PC-3 (cell line): ENCODE measurements around the gene MEI4. TPM values are rescaled to one million over a fixed set of nuclear protein-coding genes. Genes with fewer than 3 reads are reported as not detected.

Source experiments
- ATAC-seq: fragments of 200-7000 bp; cut with Tn5 transposase; 2 replicates; pipeline ENCODE4 v1.9.1; 2020; ENCODE audit warnings: mild to moderate bottlenecking, moderate library complexity
- BruUV-seq: library from RNA; stranded (reverse); fragments of 400-500 nt; replicated peaks from 2 replicates; lab custom pipeline; 2021; lab: Mats Ljungman, UMichigan
- CTCF ChIA-PET: fragments of 300-600 bp; sonication (Branson Sonifier 250); formaldehyde crosslinking; loops from one replicate; lab custom pipeline; 2022; ENCODE audit warnings: antibody characterized with exemption; lab: Charles Lee
- POLR2A ChIA-PET: fragments of 300-600 bp; sonication (Branson Sonifier 250); formaldehyde crosslinking; loops from one replicate; lab custom pipeline; 2022; ENCODE audit warnings: antibody characterized with exemption; ENCODE audit not compliant: unreplicated experiment; lab: Charles Lee
- DNase-seq: peaks from one replicate; pipeline ENCODE4 v3.0.0-alpha.2; 2015
- H2AFZ ChIP-seq: fragments of 300-600 bp; sonication (generic); 2 replicates; pipeline ENCODE4 v1.6.0; 2016; ENCODE audit warnings: antibody characterized with exemption, low read length
- H3F3A ChIP-seq: fragments of 300-600 bp; sonication (generic); one replicate; pipeline ENCODE4 v1.6.0; 2017; ENCODE audit warnings: antibody characterized with exemption, low read length, control low read depth, mild to moderate bottlenecking; ENCODE audit not compliant: unreplicated experiment
- H3K27ac ChIP-seq: fragments of 300-600 bp; sonication (generic); 2 replicates; pipeline ENCODE4 v1.5.1; 2016; ENCODE audit warnings: mild to moderate bottlenecking, low read length
- H3K27me3 ChIP-seq: fragments of 300-600 bp; sonication (generic); 2 replicates; pipeline ENCODE4 v1.6.1; 2016; ENCODE audit warnings: low read length, mixed read lengths
- H3K36me3 ChIP-seq: fragments of 300-600 bp; sonication (generic); 2 replicates; pipeline ENCODE4 v1.6.1; 2016; ENCODE audit warnings: low read depth, mixed run types, low read length, mixed read lengths
- H3K4me1 ChIP-seq: fragments of 300-600 bp; sonication (generic); 2 replicates; pipeline ENCODE4 v1.5.1; 2016; ENCODE audit warnings: low read length; ENCODE audit not compliant: insufficient read depth
- H3K4me2 ChIP-seq: fragments of 300-600 bp; sonication (generic); 2 replicates; pipeline ENCODE4 v1.6.0; 2016; ENCODE audit warnings: low read length
- H3K4me3 ChIP-seq: fragments of 300-600 bp; sonication (generic); 2 replicates; pipeline ENCODE4 v1.5.1; 2016; ENCODE audit warnings: mild to moderate bottlenecking, low read length, mixed read lengths
- H3K79me2 ChIP-seq: fragments of 300-600 bp; sonication (generic); 2 replicates; pipeline ENCODE4 v1.6.1; 2017; ENCODE audit warnings: low read length, mixed read lengths
- H3K9ac ChIP-seq: fragments of 300-600 bp; sonication (generic); 2 replicates; pipeline ENCODE4 v1.6.0; 2016; ENCODE audit warnings: mild to moderate bottlenecking, low read length
- H3K9me2 ChIP-seq: fragments of 300-600 bp; sonication (generic); replicated peaks from 2 replicates; pipeline ENCODE4 v1.6.1; 2016; ENCODE audit warnings: mixed run types, low read length, mixed read lengths
- H3K9me3 ChIP-seq: fragments of 300-600 bp; sonication (generic); 2 replicates; pipeline ENCODE4 v1.6.1; 2016; ENCODE audit warnings: low read length, mixed read lengths
- H4K20me1 ChIP-seq: fragments of 300-600 bp; sonication (generic); 2 replicates; pipeline ENCODE4 v1.6.1; 2016; ENCODE audit warnings: low read length, mixed read lengths
- CTCF ChIP-seq: fragments of 300-600 bp; sonication (generic); conservative IDR thresholded peaks from 2 replicates; pipeline ENCODE4 v1.5.1; 2017; ENCODE audit warnings: antibody characterized with exemption, low read depth, mild to moderate bottlenecking, low read length
- EZH2 ChIP-seq: fragments of 300-600 bp; sonication (generic); IDR thresholded peaks from one replicate; pipeline ENCODE4 v1.6.1; 2017; ENCODE audit warnings: antibody characterized with exemption, mild to moderate bottlenecking, low read length; ENCODE audit not compliant: unreplicated experiment
- EZH2phosphoT487 ChIP-seq: fragments of 300-600 bp; sonication (generic); IDR thresholded peaks from 2 replicates; pipeline ENCODE4 v1.6.1; 2018; ENCODE audit warnings: mild to moderate bottlenecking, antibody characterized with exemption, low read length, borderline replicate concordance
- intact Hi-C: fragments of 100-400 bp; cut with micrococcal nuclease; formaldehyde crosslinking; loops from 2 replicates; pipeline ENCODE4 v1.9.0; 2023
- total RNA-seq: library from RNA; depleted of rRNA; stranded (reverse); fragments of >200 nt; gene quantifications from 2 replicates; pipeline ENCODE4 v1.2.3, GENCODE V29; 2014

The MEI4 gene
- total RNA-seq, 1 experiment from 2014 or later: not detected

- Histone ChIP-seq H3K4me2 (no peak overlapping the region), H3K27me3 (no peaks in the 10 kb centered on the region), H3K36me3 (no peaks in the 10 kb centered on the region), H3K79me2 (no peaks in the 10 kb centered on the region), H3K9me3 (no peaks in the 10 kb centered on the region), H2AFZ (no peak overlapping the region), H4K20me1 (no peaks in the 10 kb centered on the region), H3K9ac (no peak overlapping the region), H3K27ac (no peak overlapping the region), H3K9me2 (no peaks in the 10 kb centered on the region), H3K4me1 (no peaks in the 10 kb centered on the region), H3K4me3 (no peak overlapping the region), H3F3A (no peaks in the 10 kb centered on the region)
- no TSS peak for BruUV-seq
- POLR2A ChIA-PET: no interaction called here
- DNase-seq (no peak), ATAC-seq (no peak)
- intact Hi-C loops: no loop called here
- CTCF ChIA-PET: no interaction called here
- TF ChIP-seq CTCF (no peak), EZH2 (no peak), EZH2phosphoT487 (no peak)
Measured at GRCh38 chr6:77786935-77787629, 134.2 kb downstream of the MEI4 start.

GRCh38 chr6:77796824-77797809 is 144.3 kb downstream of the MEI4 start:
- Histone ChIP-seq H2AFZ (no peak overlapping the region), H3K4me1 (no peaks in the 10 kb centered on the region), H4K20me1 (no peaks in the 10 kb centered on the region), H3K27me3 (no peaks in the 10 kb centered on the region), H3F3A (no peaks in the 10 kb centered on the region), H3K79me2 (no peaks in the 10 kb centered on the region), H3K9me2 (no peaks in the 10 kb centered on the region), H3K9ac (no peak overlapping the region), H3K9me3 (no peaks in the 10 kb centered on the region), H3K4me3 (no peak overlapping the region), H3K27ac (no peak overlapping the region), H3K4me2 (no peak overlapping the region), H3K36me3 (no peaks in the 10 kb centered on the region)
- no TSS peak for BruUV-seq
- POLR2A ChIA-PET: no interaction called here
- TF ChIP-seq CTCF: no peak
- TF ChIP-seq EZH2: no peak
- intact Hi-C loops: no loop called here
- CTCF ChIA-PET: no interaction called here
- no peak for DNase-seq
- no peak for ATAC-seq

- H3K27ac ChIP-seq: no peak overlapping the region
- H3K9ac ChIP-seq: no peak overlapping the region
- intact Hi-C loops: no loop called here
- no peaks in the 10 kb centered on the region for H3K9me2 ChIP-seq
- no peak overlapping the region for H3K4me2 ChIP-seq
- no peaks in the 10 kb centered on the region for H3K9me3 ChIP-seq
- no peaks in the 10 kb centered on the region for H3K4me1 ChIP-seq
- ATAC-seq (no peak), DNase-seq (no peak)
- no peak overlapping the region for H3K4me3 ChIP-seq
- H2AFZ ChIP-seq: no peak overlapping the region
- H3K36me3 ChIP-seq: no peaks in the 10 kb centered on the region
- no peaks in the 10 kb centered on the region for H4K20me1 ChIP-seq
- H3K79me2 ChIP-seq: no peaks in the 10 kb centered on the region
- ChIA-PET POLR2A (no interaction called here), CTCF (no interaction called here)
- H3F3A ChIP-seq: no peaks in the 10 kb centered on the region
- TF ChIP-seq EZH2 (no peak), EZH2phosphoT487 (no peak), CTCF (no peak)
- BruUV-seq: no TSS peak
- H3K27me3 ChIP-seq: no peaks in the 10 kb centered on the region
Measured at GRCh38 chr6:77812304-77812703, 159.5 kb downstream of the MEI4 start.
